Right ventricle myocardium superior (tissue), 1 donor: ENCODE data around the gene ATF4. TPM values are rescaled to one million over a fixed set of nuclear protein-coding genes. Genes with fewer than 3 reads are reported as not detected.

Experiments used
- ATAC-seq: fragments of 200-7000 bp; cut with Tn5 transposase; one replicate; pipeline ENCODE4 v1.9.1; 2020; ENCODE audit warnings: mild to moderate bottlenecking; ENCODE audit not compliant: poor library complexity
- DNase-seq: peaks from one replicate; pipeline ENCODE4 v3.0.0-alpha.2; 2020
- intact Hi-C: fragments of 100-400 bp; cut with DNase I; formaldehyde crosslinking; loops from one replicate; pipeline ENCODE4 v1.11.2; 2022
- long read RNA-seq: library from polyadenylated mRNA; unstranded; transcript quantifications from one replicate; pipeline ENCODE4 v2.0.0, GENCODE V29; 2021
- total RNA-seq: library from RNA; stranded (reverse); fragmentation: NEBNext Ultra II Directional; extraction: Animal tissue kit (Norgen Biotek cat#: 25700); gene quantifications from one replicate; pipeline ENCODE4 v1.2.1, GENCODE V29; 2021
- donor health status: DM: no; HTN: yes; CAD: no; lungs with severe emphysema.

ATF4 gene
- 200 TPM for total RNA-seq
- long read RNA-seq, transcript ATF4-201 (2 exons, 2,019 nt), result minor isoform, 16 of 126 reads
- long read RNA-seq, transcript ATF4-202 (3 exons, 1,419 nt), result major isoform, 90 of 126 reads
- long read RNA-seq, partial matches to known transcripts, result 17 of 126 reads
- long read RNA-seq, other reads (novel, unspliced or antisense), result 3 of 126 reads

GRCh38 chr22:39520226-39521105, at the start of gene ATF4:
ATF4 (plus strand) TSS chr22:39520562; CDS start chr22:39521446, 884 bp downstream.
- DNase-seq (peak; percentile 96), ATAC-seq (peak; percentile 66)
- intact Hi-C loops, result loop anchor here (10.0 kb wide), 2 partner anchors 176 to 346 kb away; partner anchors contain the start of gene SYNGR1

- DNase-seq (no peak), ATAC-seq (peak; percentile 52)
- intact Hi-C loops, result no loop called here
Measured at GRCh38 chr22:39471381-39472141, 48.8 kb upstream of the ATF4 start.

- ATAC-seq (no peak), DNase-seq (no peak)
- intact Hi-C loops, result no loop called here
Measured at GRCh38 chr22:39472570-39473556, 47.5 kb upstream of the ATF4 start.

- ATAC-seq (no peak), DNase-seq (no peak)
- intact Hi-C loops, result no loop called here
Measured at GRCh38 chr22:39473851-39474250, 46.5 kb upstream of the ATF4 start.

- intact Hi-C loops, result no loop called here
- DNase-seq (no peak), ATAC-seq (no peak)
Measured at GRCh38 chr22:39474351-39475111, 45.8 kb upstream of the ATF4 start.

- intact Hi-C loops, result no loop called here
- no peak for DNase-seq
- no peak for ATAC-seq
Measured at GRCh38 chr22:39475337-39475736, 45.0 kb upstream of the ATF4 start.

- ATAC-seq (no peak), DNase-seq (no peak)
- intact Hi-C loops, result no loop called here
Measured at GRCh38 chr22:39475902-39476301, 44.5 kb upstream of the ATF4 start.

- no peak for DNase-seq
Measured at GRCh38 chr22:39476664-39477063, 43.7 kb upstream of the ATF4 start.

GRCh38 chr22:39477542-39477941, 42.8 kb upstream of the ATF4 start:
- DNase-seq (no peak), ATAC-seq (no peak)
- intact Hi-C loops, result no loop called here

More at GRCh38 chr22:39476664-39477063, 43.7 kb upstream of the ATF4 start:
- intact Hi-C loops, result no loop called here
- ATAC-seq, result no peak

GRCh38 chr22:39478441-39478850, 41.9 kb upstream of the ATF4 start:
- intact Hi-C loops, result no loop called here
- no peak for DNase-seq
- ATAC-seq, result peak; percentile 67

- ATAC-seq, result no peak
- intact Hi-C loops, result no loop called here
- DNase-seq, result no peak
Measured at GRCh38 chr22:39479254-39479653, 41.1 kb upstream of the ATF4 start.

- DNase-seq (no peak), ATAC-seq (no peak)
- intact Hi-C loops, result no loop called here
Measured at GRCh38 chr22:39480557-39480956, 39.8 kb upstream of the ATF4 start.

GRCh38 chr22:39481054-39481453, 39.3 kb upstream of the ATF4 start:
- intact Hi-C loops, result no loop called here
- ATAC-seq, result no peak
- DNase-seq, result no peak

GRCh38 chr22:39481595-39481994, 38.8 kb upstream of the ATF4 start:
- DNase-seq (no peak), ATAC-seq (no peak)
- intact Hi-C loops, result no loop called here

- ATAC-seq (no peak), DNase-seq (no peak)
- intact Hi-C loops, result no loop called here
Measured at GRCh38 chr22:39482768-39483167, 37.6 kb upstream of the ATF4 start.

- no peak for ATAC-seq
- no peak for DNase-seq
Measured at GRCh38 chr22:39486951-39487825, 33.2 kb upstream of the ATF4 start.

More at GRCh38 chr22:39486951-39487825, 33.2 kb upstream of the ATF4 start:
- intact Hi-C loops, result no loop called here
